HL-60 (cell line): ENCODE measurements around the gene TMEM116.

Experiments
- DNase-seq, 2 experiments: peaks; one replicate each; pipeline ENCODE4 v3.0.0-alpha.2; 2010 to 2020; ENCODE audit warnings: low read depth in 1 of 2, low spot score in 1 of 2
- H3K27ac ChIP-seq: fragments of 250-450 bp; sonication (Bioruptor Pico); replicated peaks from 2 replicates; pipeline ENCODE4 v1.5.1; 2020; ENCODE audit warnings: mild to moderate bottlenecking, moderate library complexity
- H3K27me3 ChIP-seq: fragments of 250-450 bp; sonication (Bioruptor Pico); 2 replicates; pipeline ENCODE4 v1.5.1; 2021; ENCODE audit warnings: mild to moderate bottlenecking, moderate library complexity; ENCODE audit not compliant: insufficient read depth, poor library complexity, severe bottlenecking
- H3K4me3 ChIP-seq: replicated peaks from 2 replicates; pipeline ENCODE4 v1.5.1; 2011; ENCODE audit warnings: mild to moderate bottlenecking, control low read depth, low read length; ENCODE audit not compliant: insufficient read depth
- GABPA ChIP-seq: IDR thresholded peaks from 2 replicates; pipeline ENCODE4 v1.6.1; 2012; ENCODE audit warnings: low read depth
- POLR2AphosphoS5 ChIP-seq: IDR thresholded peaks from 2 replicates; pipeline ENCODE4 v1.6.1; 2012; ENCODE audit warnings: low read depth
- REST ChIP-seq: IDR thresholded peaks from 2 replicates; pipeline ENCODE4 v1.6.1; 2012; ENCODE audit warnings: low read depth; ENCODE audit not compliant: insufficient replicate concordance
- SPI1 ChIP-seq: IDR thresholded peaks from 2 replicates; pipeline ENCODE4 v1.6.1; 2012; ENCODE audit warnings: low read depth, mild to moderate bottlenecking, borderline replicate concordance
- TF ChIP-seq, protein P1 (sequence below): IDR thresholded peaks from one replicate; pipeline ENCODE4 v1.5.1; 2011; ENCODE audit warnings: low read length, control low read depth, inconsistent platforms; ENCODE audit not compliant: insufficient read depth

TMEM116 gene

GRCh38 chr12:111976291-111976690 lies 36.7 kb downstream of the TMEM116 start:
- Histone ChIP-seq H3K27ac (no peak overlapping the region), H3K4me3 (no peak overlapping the region), H3K27me3 (no peaks in the 10 kb centered on the region)
- TF ChIP-seq, protein P1, sequence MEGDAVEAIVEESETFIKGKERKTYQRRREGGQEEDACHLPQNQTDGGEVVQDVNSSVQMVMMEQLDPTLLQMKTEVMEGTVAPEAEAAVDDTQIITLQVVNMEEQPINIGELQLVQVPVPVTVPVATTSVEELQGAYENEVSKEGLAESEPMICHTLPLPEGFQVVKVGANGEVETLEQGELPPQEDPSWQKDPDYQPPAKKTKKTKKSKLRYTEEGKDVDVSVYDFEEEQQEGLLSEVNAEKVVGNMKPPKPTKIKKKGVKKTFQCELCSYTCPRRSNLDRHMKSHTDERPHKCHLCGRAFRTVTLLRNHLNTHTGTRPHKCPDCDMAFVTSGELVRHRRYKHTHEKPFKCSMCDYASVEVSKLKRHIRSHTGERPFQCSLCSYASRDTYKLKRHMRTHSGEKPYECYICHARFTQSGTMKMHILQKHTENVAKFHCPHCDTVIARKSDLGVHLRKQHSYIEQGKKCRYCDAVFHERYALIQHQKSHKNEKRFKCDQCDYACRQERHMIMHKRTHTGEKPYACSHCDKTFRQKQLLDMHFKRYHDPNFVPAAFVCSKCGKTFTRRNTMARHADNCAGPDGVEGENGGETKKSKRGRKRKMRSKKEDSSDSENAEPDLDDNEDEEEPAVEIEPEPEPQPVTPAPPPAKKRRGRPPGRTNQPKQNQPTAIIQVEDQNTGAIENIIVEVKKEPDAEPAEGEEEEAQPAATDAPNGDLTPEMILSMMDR, result no peak
- TF ChIP-seq REST (no peak), GABPA (no peak), SPI1 (no peak), POLR2AphosphoS5 (no peak)
- DNase-seq, result no peak

DNA sequence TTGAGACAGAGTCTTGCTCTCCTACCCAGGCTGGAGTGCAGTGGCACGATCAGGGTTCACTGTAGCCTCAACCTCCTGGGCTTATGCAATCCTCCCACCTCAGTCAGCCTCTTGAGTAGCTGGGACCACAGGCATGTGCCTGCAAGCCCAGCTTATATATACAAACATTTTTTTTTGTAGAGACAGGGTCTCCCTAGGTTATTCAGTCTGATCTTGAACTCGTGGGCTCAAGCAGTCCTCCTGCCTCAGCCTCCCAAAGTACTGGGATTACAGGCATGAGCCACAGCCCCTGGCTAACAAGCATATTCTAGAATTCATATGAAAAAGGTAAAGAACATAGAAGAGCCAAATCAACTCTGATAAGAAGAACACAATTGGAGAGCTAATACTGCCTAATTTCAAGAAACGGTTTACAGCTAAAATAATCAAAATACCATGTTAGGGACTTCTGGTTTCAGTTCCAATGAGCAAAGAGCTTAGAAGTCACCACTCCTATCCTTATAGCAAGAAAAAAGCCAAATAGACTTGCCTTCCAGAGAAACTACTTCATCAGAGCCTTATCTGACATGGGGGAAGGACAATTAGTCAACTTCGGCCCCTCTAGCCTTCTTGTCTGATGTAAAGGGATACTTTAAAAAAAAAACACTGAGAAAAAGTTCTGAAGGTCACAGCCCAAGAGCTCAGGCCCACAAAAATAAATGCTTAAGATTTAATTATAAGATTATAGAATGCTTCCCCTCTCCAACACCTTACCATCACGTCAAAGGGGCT lies 37.6 kb downstream of the TMEM116 start:
- DNase-seq, result peak in 1 of 2 experiments; percentile 3
- H3K27ac ChIP-seq, result no peak overlapping the region
- H3K27me3 ChIP-seq, result no peaks in the 10 kb centered on the region
- TF ChIP-seq REST (no peak), GABPA (no peak), POLR2AphosphoS5 (no peak), SPI1 (no peak)
- TF ChIP-seq, protein P1, result no peak
- H3K4me3 ChIP-seq, result no peak overlapping the region

DNA sequence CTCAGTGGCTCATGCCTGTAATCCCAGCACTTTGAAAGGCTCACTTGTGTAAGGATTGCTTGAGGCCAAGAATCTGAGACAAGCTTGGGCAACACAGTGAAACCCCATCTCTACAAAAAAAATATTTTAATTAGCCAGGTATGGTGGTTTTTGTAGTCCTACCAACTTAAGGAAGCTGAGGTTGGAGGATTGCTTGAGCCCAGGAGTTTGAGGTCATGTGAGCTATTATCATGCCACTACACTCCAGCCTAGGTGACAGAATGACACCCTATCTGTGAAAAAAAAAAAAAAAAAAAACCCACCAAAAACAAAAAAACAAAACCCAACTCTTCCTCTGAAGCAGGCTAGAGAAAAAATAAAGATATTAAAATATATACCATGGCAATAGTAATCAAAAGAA lies 41.2 kb downstream of the TMEM116 start:
- Histone ChIP-seq H3K4me3 (no peak overlapping the region), H3K27ac (no peak overlapping the region), H3K27me3 (no peaks in the 10 kb centered on the region)
- no peak for TF ChIP-seq REST
- TF ChIP-seq POLR2AphosphoS5, result no peak
- TF ChIP-seq GABPA, result no peak
- TF ChIP-seq SPI1, result no peak
- TF ChIP-seq, protein P1, result no peak
- no peak for DNase-seq
